GM06990 (cell line): Measurements from ENCODE around the gene PRKD1.

ENCODE experiments used
- DNase-seq: peaks from one replicate; pipeline ENCODE4 v3.0.0-alpha.2; 2011; ENCODE audit not compliant: insufficient read length; ENCODE audit errors: extremely low read depth
- H3K27me3 ChIP-seq: replicated peaks from 2 replicates; pipeline ENCODE4 v1.6.0; 2011; ENCODE audit warnings: low read length; ENCODE audit not compliant: control insufficient read depth, insufficient read depth
- H3K36me3 ChIP-seq: 2 replicates; pipeline ENCODE4 v1.5.1; 2011; ENCODE audit warnings: low read length; ENCODE audit not compliant: control insufficient read depth, insufficient read depth
- H3K4me3 ChIP-seq: replicated peaks from 2 replicates; pipeline ENCODE4 v1.5.1; 2011; ENCODE audit warnings: low read depth, mild to moderate bottlenecking, control low read depth, low read length
- CTCF ChIP-seq: IDR thresholded peaks from 2 replicates; pipeline ENCODE4 v1.5.1; 2011; ENCODE audit warnings: low read length, control low read depth, mild to moderate bottlenecking, inconsistent platforms; ENCODE audit not compliant: insufficient read depth, poor library complexity, severe bottlenecking

Gene PRKD1

DNA sequence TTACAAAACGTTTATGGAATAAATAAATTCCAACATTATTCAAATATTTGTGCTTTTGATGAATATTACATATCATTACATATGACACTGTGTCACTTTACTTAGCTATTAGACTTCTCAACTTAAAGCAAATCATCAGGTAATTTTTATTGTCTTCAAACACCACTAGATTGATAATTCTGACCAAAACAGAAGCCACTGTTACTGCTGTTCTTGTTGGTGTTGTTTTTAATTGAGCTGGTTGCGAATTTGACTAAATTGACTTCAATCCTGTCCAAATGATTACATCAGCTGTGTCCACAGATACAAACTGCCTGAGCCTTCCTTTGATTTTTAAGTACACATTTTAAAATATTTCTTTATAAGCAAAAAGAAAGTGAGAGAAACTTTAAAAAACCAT is 29.2 kb downstream of the PRKD1 start:
- no peak for DNase-seq
- Histone ChIP-seq H3K36me3 (no peaks in the 10 kb centered on the region), H3K27me3 (no peaks in the 10 kb centered on the region), H3K4me3 (no peak overlapping the region)
- TF ChIP-seq CTCF = no peak

GRCh38 chr14:29897181-29897580 is 30.5 kb downstream of the PRKD1 start:
- Histone ChIP-seq H3K4me3 (no peak overlapping the region), H3K27me3 (no peaks in the 10 kb centered on the region), H3K36me3 (no peaks in the 10 kb centered on the region)
- no peak for DNase-seq
- TF ChIP-seq CTCF = no peak

GRCh38 chr14:29896354-29896821 is 31.3 kb downstream of the PRKD1 start:
- no peak for TF ChIP-seq CTCF
- no peak for DNase-seq
- no peak overlapping the region for H3K4me3 ChIP-seq
- H3K27me3 ChIP-seq = no peaks in the 10 kb centered on the region
- H3K36me3 ChIP-seq = no peaks in the 10 kb centered on the region

DNA sequence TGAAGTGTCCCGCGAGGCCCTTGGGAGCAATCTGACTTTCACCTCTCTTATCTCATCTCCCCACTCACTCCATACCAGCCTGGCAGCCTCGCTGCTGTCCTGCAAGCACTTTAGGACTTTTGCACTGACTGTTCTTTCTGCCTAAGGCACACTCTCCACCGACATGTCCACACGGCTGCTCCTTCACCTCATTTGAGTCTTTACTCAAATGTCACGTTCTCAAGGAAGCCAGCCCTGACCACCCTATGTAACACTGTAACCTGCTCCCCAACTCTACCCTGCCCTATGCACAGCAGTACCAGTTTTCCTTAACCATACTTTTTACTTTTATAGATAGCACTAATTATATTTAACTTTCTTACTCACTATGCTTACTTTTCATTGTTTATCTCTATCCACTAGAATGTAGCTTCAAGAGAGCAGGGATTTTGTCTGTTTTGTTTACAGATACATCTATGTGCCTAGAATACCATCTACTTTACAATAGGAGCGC is 32.0 kb downstream of the PRKD1 start:
- no peak overlapping the region for H3K4me3 ChIP-seq
- H3K36me3 ChIP-seq = no peaks in the 10 kb centered on the region
- DNase-seq = no peak
- no peak for TF ChIP-seq CTCF
- no peaks in the 10 kb centered on the region for H3K27me3 ChIP-seq

GRCh38 chr14:29893989-29894388 is 33.7 kb downstream of the PRKD1 start:
- no peaks in the 10 kb centered on the region for H3K27me3 ChIP-seq
- H3K4me3 ChIP-seq = no peak overlapping the region
- no peaks in the 10 kb centered on the region for H3K36me3 ChIP-seq
- no peak for TF ChIP-seq CTCF
- no peak for DNase-seq

- no peaks in the 10 kb centered on the region for H3K36me3 ChIP-seq
- H3K4me3 ChIP-seq = no peak overlapping the region
- no peaks in the 10 kb centered on the region for H3K27me3 ChIP-seq
- no peak for DNase-seq
- no peak for TF ChIP-seq CTCF
Measured at GRCh38 chr14:29892327-29892726, 35.3 kb downstream of the PRKD1 start.
